HL-60 (cell line): Measurements from ENCODE around the gene OOEP.

Experiments used
- DNase-seq, 2 experiments: peaks; one replicate each; pipeline ENCODE4 v3.0.0-alpha.2; 2010 to 2020; ENCODE audit warnings: low read depth in 1 of 2, low spot score in 1 of 2
- H3K27ac ChIP-seq: fragments of 250-450 bp; sonication (Bioruptor Pico); replicated peaks from 2 replicates; pipeline ENCODE4 v1.5.1; 2020; ENCODE audit warnings: mild to moderate bottlenecking, moderate library complexity
- H3K27me3 ChIP-seq: fragments of 250-450 bp; sonication (Bioruptor Pico); 2 replicates; pipeline ENCODE4 v1.5.1; 2021; ENCODE audit warnings: mild to moderate bottlenecking, moderate library complexity; ENCODE audit not compliant: insufficient read depth, poor library complexity, severe bottlenecking
- H3K4me3 ChIP-seq: replicated peaks from 2 replicates; pipeline ENCODE4 v1.5.1; 2011; ENCODE audit warnings: mild to moderate bottlenecking, control low read depth, low read length; ENCODE audit not compliant: insufficient read depth
- CTCF ChIP-seq: IDR thresholded peaks from one replicate; pipeline ENCODE4 v1.5.1; 2011; ENCODE audit warnings: low read length, control low read depth, inconsistent platforms; ENCODE audit not compliant: insufficient read depth
- GABPA ChIP-seq: IDR thresholded peaks from 2 replicates; pipeline ENCODE4 v1.6.1; 2012; ENCODE audit warnings: low read depth
- POLR2AphosphoS5 ChIP-seq: IDR thresholded peaks from 2 replicates; pipeline ENCODE4 v1.6.1; 2012; ENCODE audit warnings: low read depth
- REST ChIP-seq: IDR thresholded peaks from 2 replicates; pipeline ENCODE4 v1.6.1; 2012; ENCODE audit warnings: low read depth; ENCODE audit not compliant: insufficient replicate concordance
- SPI1 ChIP-seq: IDR thresholded peaks from 2 replicates; pipeline ENCODE4 v1.6.1; 2012; ENCODE audit warnings: low read depth, mild to moderate bottlenecking, borderline replicate concordance

OOEP gene

GRCh38 chr6:73328790-73329189 is 40.9 kb downstream of the OOEP start:
- Histone ChIP-seq H3K27ac (no peak overlapping the region), H3K27me3 (peaks cover 3% of the 10 kb centered on the region), H3K4me3 (no peak overlapping the region)
- DNase-seq = no peak
- TF ChIP-seq POLR2AphosphoS5 = no peak
- TF ChIP-seq GABPA = no peak
- no peak for TF ChIP-seq REST
- no peak for TF ChIP-seq CTCF
- TF ChIP-seq SPI1 = no peak

GRCh38 chr6:73325656-73326055 is 44.0 kb downstream of the OOEP start:
- H3K27me3 ChIP-seq = no peaks in the 10 kb centered on the region
- H3K27ac ChIP-seq = no peak overlapping the region
- H3K4me3 ChIP-seq = no peak overlapping the region
- no peak for DNase-seq
- TF ChIP-seq REST = no peak
- TF ChIP-seq POLR2AphosphoS5 = no peak
- no peak for TF ChIP-seq GABPA
- no peak for TF ChIP-seq SPI1
- no peak for TF ChIP-seq CTCF

- no peak for TF ChIP-seq SPI1
- no peak for TF ChIP-seq POLR2AphosphoS5
- no peak for TF ChIP-seq CTCF
- no peak for TF ChIP-seq GABPA
- no peak for TF ChIP-seq REST
- Histone ChIP-seq H3K4me3 (no peak overlapping the region), H3K27me3 (no peaks in the 10 kb centered on the region), H3K27ac (no peak overlapping the region)
- no peak for DNase-seq
Measured at GRCh38 chr6:73323323-73323722, 46.4 kb downstream of the OOEP start.
